Astrocyte of the cerebellum (primary cell): ENCODE measurements around the gene SP4.

Source experiments
- DNase-seq: peaks from one replicate; pipeline ENCODE4 v3.0.0-alpha.2; 2011; ENCODE audit warnings: low read depth
- H3K4me3 ChIP-seq: 2 replicates; pipeline ENCODE4 v1.5.1; 2011; ENCODE audit warnings: mild to moderate bottlenecking, low read depth, low read length, moderate library complexity
- in situ Hi-C: cut with HindIII; loops from 2 replicates; pipeline ENCODE4 v1.10.0; 2017; ENCODE audit warnings: low sequenced_read_pairs
- TF ChIP-seq, protein P1 (sequence below): IDR thresholded peaks from 2 replicates; pipeline ENCODE4 v1.5.1; 2012; ENCODE audit warnings: low read length, low read depth, moderate library complexity, mild to moderate bottlenecking; ENCODE audit errors: missing control alignments

Gene SP4

DNA sequence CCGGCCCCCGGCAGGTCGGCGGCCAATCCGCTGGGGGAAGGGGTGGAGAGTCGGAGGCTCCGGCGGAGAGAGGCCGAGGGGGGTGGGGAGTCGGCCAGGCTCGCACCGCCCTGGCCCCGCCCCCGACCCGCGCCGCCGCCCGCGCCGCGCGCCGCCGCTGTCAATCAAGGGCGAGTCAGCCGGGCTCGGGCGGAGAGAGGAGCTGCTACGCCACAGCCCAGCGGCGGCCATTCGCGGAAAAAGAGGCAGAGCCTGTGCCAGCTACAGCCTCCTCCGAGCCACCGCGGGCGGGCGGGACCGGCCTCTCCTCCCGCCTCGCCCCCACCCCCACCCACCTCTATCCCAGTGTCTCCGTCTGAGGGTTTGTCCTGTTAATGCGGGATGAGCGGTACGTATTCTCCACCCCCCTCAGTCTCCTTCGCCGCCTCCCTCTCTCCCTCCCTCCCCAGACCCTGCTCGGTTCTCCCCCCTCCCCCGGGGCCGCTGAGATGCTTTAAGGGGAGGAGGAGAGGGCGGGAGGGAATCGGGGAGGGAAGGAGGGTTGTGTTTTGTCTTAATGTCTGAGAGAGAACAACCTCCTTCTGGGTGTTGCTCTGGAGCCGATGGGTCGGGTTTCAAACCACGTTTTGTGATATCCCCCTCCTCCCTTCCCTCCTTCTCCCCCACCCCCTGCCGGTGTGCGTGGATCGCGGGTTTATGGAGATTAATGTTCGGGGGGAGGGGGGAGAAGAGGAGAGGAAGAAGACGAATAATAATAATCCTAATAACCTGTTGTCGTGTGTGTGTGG lies at the start of gene SP4:
Gene SP4, plus strand, starts transcription at position 213 of the 788 bp plus-strand sequence. Its CDS starts 169 bp downstream, at position 382.
- TF ChIP-seq, protein P1, sequence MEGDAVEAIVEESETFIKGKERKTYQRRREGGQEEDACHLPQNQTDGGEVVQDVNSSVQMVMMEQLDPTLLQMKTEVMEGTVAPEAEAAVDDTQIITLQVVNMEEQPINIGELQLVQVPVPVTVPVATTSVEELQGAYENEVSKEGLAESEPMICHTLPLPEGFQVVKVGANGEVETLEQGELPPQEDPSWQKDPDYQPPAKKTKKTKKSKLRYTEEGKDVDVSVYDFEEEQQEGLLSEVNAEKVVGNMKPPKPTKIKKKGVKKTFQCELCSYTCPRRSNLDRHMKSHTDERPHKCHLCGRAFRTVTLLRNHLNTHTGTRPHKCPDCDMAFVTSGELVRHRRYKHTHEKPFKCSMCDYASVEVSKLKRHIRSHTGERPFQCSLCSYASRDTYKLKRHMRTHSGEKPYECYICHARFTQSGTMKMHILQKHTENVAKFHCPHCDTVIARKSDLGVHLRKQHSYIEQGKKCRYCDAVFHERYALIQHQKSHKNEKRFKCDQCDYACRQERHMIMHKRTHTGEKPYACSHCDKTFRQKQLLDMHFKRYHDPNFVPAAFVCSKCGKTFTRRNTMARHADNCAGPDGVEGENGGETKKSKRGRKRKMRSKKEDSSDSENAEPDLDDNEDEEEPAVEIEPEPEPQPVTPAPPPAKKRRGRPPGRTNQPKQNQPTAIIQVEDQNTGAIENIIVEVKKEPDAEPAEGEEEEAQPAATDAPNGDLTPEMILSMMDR: no peak
- peak; percentile 88 for DNase-seq
- in situ Hi-C loops: no loop called here
- H3K4me3 ChIP-seq: peak within 1 kb of the TSS; percentile 93

DNA sequence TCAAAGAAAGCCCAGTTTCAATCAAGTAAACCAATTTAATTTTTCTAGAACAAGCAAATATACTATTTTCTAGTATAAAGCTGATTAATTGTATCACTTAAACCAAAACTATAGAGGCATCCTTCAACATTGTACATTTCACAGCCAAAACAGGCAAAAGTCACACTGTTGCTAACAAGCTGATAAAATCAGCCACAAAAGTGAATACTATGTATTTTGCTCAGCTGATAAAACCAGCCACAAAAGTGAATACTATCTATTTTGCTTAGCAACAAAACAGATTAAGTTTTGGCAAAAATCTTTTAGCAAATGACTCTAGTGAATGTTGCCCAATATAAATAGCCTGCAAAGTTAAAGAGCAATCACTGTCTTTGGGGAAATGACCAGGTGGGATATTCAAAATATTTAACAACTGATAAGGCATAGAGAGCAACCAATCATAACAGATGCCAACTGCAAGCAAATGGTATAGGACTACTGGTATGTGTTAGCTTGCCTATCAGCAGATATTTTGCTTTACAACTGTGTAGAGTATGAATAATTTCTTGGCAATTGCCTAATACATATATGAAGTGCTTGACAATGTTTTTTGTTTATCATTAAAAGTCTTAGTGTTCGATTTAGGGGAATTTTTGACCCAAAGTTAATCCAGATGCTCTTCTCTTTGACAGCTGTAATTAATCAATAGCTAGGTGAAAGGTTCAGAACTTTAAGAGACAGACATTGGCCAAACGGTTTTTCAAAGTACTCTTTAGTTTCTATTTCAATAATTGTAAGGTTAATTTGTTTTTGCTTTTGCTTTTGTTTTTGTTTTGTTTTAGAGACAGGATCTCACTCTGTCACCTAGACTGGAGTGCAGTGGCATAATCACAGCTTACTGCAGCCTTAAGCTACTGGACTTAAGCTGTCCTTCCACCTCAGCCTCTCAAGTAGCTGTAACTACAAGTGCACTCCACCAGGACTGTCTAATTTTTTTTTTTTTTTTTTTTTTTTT lies 44.4 kb upstream of the SP4 start:
- DNase-seq: no peak
- TF ChIP-seq, protein P1: no peak
- H3K4me3 ChIP-seq: no peak overlapping the region
- in situ Hi-C loops: no loop called here

DNA sequence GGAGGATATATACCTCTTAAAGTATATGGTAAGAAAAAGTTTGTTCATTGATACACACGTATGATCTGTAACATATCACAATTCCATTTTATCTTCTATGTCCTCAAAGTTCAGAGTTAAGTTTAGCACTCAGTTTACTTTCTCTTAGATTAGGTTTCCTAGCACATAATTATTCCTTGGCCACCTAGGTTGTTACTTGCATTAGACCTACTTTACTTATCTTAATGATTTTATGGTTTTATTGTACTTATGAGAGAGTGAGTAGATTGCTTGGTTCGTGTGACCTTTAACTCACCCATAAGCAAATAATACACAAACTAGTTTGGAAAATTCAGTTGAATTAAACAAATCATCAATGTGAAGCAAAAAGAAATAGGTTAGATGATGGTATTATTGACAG lies 33.9 kb upstream of the SP4 start:
- no peak overlapping the region for H3K4me3 ChIP-seq
- no peak for DNase-seq
- TF ChIP-seq, protein P1: no peak
- in situ Hi-C loops: no loop called here

DNA sequence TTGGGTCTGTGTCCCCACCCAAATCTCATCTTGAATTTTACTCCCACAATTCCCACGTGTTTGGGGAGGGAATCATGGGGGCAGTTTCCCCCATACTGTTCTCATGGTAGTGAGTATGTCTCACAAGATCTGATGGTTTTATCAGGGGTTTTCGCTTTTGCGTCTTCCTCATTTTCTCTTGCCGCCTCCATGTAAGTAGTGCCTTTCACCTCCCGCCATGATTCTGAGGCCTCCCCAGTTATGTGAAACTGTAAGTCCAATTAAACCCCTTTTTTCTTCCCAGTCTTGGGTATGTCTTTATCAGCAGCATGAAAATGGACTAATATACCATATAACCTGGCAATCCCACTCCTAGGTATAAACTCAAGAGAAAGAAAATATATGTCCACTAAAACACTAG lies 25.9 kb upstream of the SP4 start:
- in situ Hi-C loops: no loop called here
- no peak for DNase-seq
- TF ChIP-seq, protein P1: no peak

DNA sequence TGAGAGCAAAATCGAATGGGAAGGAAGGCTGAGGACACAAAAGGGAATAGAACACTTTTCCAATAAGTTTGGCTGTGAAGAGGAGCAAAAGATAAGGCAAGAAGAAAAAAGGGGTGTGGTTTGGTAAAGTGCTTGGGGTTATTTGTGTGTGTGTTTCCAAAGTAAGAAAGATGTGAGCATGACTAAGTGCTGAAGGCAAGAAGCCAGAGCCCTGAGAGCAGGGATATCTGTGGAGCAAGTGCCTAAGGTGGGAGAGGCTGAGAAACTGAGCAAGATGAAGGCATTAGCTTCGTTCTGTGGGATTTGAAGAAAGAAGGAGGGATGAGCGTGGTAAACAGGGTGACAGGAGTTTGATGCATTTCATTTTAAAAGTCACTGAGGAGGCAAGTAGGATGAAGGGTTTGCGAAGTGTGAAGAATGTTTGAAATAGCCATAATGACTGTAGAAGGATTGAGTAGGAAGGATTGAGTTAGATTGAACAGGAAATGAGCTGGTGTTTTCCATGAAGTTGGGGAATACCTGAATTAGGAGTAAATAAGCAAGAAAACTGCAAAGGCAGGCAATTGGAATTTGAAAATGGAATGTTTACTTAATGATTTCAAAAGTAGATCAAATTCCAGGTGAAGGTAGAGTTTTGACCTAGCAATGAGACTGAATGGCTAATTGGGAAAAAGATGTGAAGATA lies 19.9 kb upstream of the SP4 start:
- in situ Hi-C loops: no loop called here

More for the DNA sequence above, 25.9 kb upstream of the SP4 start:
- H3K4me3 ChIP-seq: no peak overlapping the region

More for the DNA sequence above, 19.9 kb upstream of the SP4 start:
- H3K4me3 ChIP-seq: no peak overlapping the region
- DNase-seq: no peak
- TF ChIP-seq, protein P1: no peak
